ENCODE measurements around the gene TMEM254. TPM values are rescaled to one million over a fixed set of nuclear protein-coding genes. Genes with fewer than 3 reads are reported as not detected.

TMEM254 gene
- total and polyA plus RNA-seq, 2 of the 13 experiments (the other 11 are each of a cell fraction or from before 2014, with no cell fraction given), result 11.2 to 39.0 TPM

GRCh38 chr10:80136134-80136571 is 57.7 kb downstream of the TMEM254 start:
- Histone ChIP-seq H3K36me3 (replicated peaks in 1 of 2; ENCODE audit: control insufficient read depth in 1 of 2, insufficient read depth in 2 of 2, low read length in 2 of 2) (no peaks in the 10 kb centered on the region), H2AFZ (ENCODE audit: low read length) (no peak overlapping the region), H3K27ac (ENCODE audit: extremely low read length, insufficient read depth, low read length) (no peak overlapping the region), H3K4me3 (replicated peaks in 1 of 3; ENCODE audit: insufficient read depth in 1 of 3, low read depth in 2 of 3, low read length in 3 of 3) (no peak overlapping the region), H3K27me3 (ENCODE audit: control insufficient read depth in 1 of 2, insufficient read depth in 2 of 2, low read length in 2 of 2) (peaks cover 9 to 30% of the 10 kb centered on the region in 2 experiments), H3K9ac (ENCODE audit: insufficient read depth, low read depth, low read length) (no peak overlapping the region), H3K4me1 (ENCODE audit: insufficient read depth, low read length) (0 out of 2 replicates have a peak, but pooled peaks cover 5% of the 10 kb centered on the region), H3K79me2 (ENCODE audit: insufficient read depth, low read length) (no peaks in the 10 kb centered on the region), H3K4me2 (ENCODE audit: low read depth, low read length) (no peak overlapping the region), H4K20me1 (ENCODE audit: insufficient read depth, low read length) (no peaks in the 10 kb centered on the region), H3K9me3 (ENCODE audit: low read length) (no peaks in the 10 kb centered on the region)
- POLR2A ChIA-PET, result no interaction called here
- CTCF ChIA-PET (ENCODE audit: low intra/inter-chr PET ratio, low total read pairs), result no interaction called here
- 16% methylated on average over 4 of the region's 8 CpGs for WGBS (ENCODE audit: low lambda C conversion rate)
- ATAC-seq, result no peak; the same call in 2 of the 3 replicates
- no peak for TF ChIP-seq RXRB (CRISPR knock-in tag; IDR thresholded peaks at IDR 0.05; ENCODE audit: borderline replicate concordance)
- TF ChIP-seq ZNF3 (CRISPR knock-in tag; IDR thresholded peaks at IDR 0.05), result no peak
- BruUV-seq (replicated peaks), result no TSS peak
- no peak for FAIRE-seq
- intact Hi-C loops (cut with micrococcal nuclease; ENCODE audit: unreplicated experiment) (no loop called here), in situ Hi-C loops (cut with HindIII; ENCODE audit: extremely low pct_ligation_motif_present, low pct_unique_long_range_greater_than_20kb) (no loop called here)
- no peak for DNase-seq (ENCODE audit: low spot score)

GRCh38 chr10:80137031-80137862 is 58.8 kb downstream of the TMEM254 start:
- Histone ChIP-seq H3K9me3 (ENCODE audit: low read length) (no peaks in the 10 kb centered on the region), H3K4me1 (ENCODE audit: insufficient read depth, low read length) (peaks cover 13% of the 10 kb centered on the region), H3K27ac (ENCODE audit: extremely low read length, insufficient read depth, low read length) (no peak overlapping the region), H3K27me3 (ENCODE audit: control insufficient read depth in 1 of 2, insufficient read depth in 2 of 2, low read length in 2 of 2) (peaks cover 8 to 21% of the 10 kb centered on the region in 2 experiments), H3K4me3 (replicated peaks in 1 of 3; ENCODE audit: insufficient read depth in 1 of 3, low read depth in 2 of 3, low read length in 3 of 3) (no peak overlapping the region), H2AFZ (ENCODE audit: low read length) (no peak overlapping the region), H3K9ac (ENCODE audit: insufficient read depth, low read depth, low read length) (no peak overlapping the region), H4K20me1 (ENCODE audit: insufficient read depth, low read length) (no peaks in the 10 kb centered on the region), H3K36me3 (replicated peaks in 1 of 2; ENCODE audit: control insufficient read depth in 1 of 2, insufficient read depth in 2 of 2, low read length in 2 of 2) (no peaks in the 10 kb centered on the region), H3K79me2 (ENCODE audit: insufficient read depth, low read length) (no peaks in the 10 kb centered on the region), H3K4me2 (ENCODE audit: low read depth, low read length) (no peak overlapping the region)
- POLR2A ChIA-PET, result no interaction called here
- intact Hi-C loops (cut with micrococcal nuclease; ENCODE audit: unreplicated experiment) (no loop called here), in situ Hi-C loops (cut with HindIII; ENCODE audit: extremely low pct_ligation_motif_present, low pct_unique_long_range_greater_than_20kb) (no loop called here)
- no peak for DNase-seq (ENCODE audit: low spot score)
- BruUV-seq (replicated peaks), result no TSS peak
- peak; percentile 24; the same call in 1 of the 3 replicates for ATAC-seq
- WGBS (ENCODE audit: low lambda C conversion rate), result 31% methylated on average over 9 of the region's 14 CpGs
- CTCF ChIA-PET (ENCODE audit: low intra/inter-chr PET ratio, low total read pairs), result no interaction called here
- FAIRE-seq, result no peak
- TF ChIP-seq MAFF (IDR thresholded peaks at IDR 0.05; ENCODE audit: low read depth, low read length) (no peak), ZXDC (CRISPR knock-in tag; IDR thresholded peaks at IDR 0.05) (no peak), GMEB2 (CRISPR knock-in tag; IDR thresholded peaks at IDR 0.05; ENCODE audit: low read depth) (no peak), ZNF75D (CRISPR knock-in tag; IDR thresholded peaks at IDR 0.05; ENCODE audit: borderline replicate concordance) (no peak), BRF2 (CRISPR knock-in tag; IDR thresholded peaks at IDR 0.05) (no peak)
